Measurements from ENCODE around the gene GLCE.
A peak's percentile ranks its signal among the peaks of the same experiment; 100 is the strongest.
"Not testable (repeated sequence)": the region's sequence is repeated elsewhere in the genome, so short reads cannot be mapped to it uniquely, and the experiment has no call there.

GLCE gene

DNA sequence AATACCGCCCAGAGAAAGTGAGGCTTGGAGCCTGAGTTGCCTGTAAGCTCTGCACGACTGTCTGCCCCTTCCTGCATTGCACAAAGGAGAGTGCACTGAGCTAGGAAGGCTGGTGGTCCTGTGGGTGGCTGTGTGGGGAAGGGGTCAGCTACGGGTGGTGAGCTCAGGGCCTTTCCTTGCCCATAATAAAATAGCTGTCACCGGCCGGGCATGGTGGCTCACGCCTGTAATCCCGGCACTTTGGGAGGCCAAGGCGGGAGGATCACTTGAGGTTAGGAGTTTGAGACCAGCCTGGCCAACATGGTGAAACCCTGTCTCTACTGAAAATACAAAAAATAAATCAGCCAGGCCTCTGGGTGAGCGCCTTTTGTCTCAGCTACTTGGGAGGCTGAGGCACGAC is 131.2 kb downstream of the GLCE start:
- DNase-seq, H3K27ac Mint-ChIP-seq, H3K4me1 Mint-ChIP-seq, H3K36me3 Mint-ChIP-seq, CTCF ChIA-PET, H3K9me3 Mint-ChIP-seq, H3K4me3 Mint-ChIP-seq: not testable (repeated sequence)
- peaks cover 28% of the 10 kb centered on the region for H3K27me3 Mint-ChIP-seq

DNA sequence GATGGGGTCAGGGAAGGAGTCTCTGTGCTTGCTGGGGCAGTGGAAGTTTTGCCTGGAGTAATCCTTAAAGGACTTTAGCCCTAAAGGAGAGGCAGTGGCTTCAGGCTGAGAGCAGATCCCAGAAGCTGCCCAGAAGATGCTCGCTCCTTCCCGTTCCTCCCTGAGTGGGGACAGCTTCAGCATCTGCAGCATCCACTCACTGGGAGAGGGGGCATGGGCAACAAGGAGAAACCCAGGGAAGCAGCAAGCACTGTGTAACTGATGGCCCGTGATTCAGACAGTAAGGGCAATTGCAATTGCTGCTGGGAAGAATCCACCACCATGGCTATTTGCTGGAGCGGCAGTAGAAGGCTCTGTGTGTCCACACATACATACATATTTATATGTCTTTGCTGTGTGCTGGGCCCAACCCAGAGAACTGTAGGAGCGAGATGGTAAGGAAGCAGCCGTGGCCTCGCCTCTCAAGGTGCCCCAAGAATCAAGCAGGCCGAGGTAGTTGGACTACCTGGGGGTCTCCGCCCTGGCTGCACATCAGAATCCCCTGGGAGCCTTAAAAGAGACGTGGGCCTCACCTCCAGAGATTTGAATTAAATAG is 132.5 kb downstream of the GLCE start:
- Mint-ChIP-seq H3K4me3 (no peak overlapping the region), H3K27ac (no peak overlapping the region), H3K27me3 (peaks cover 41% of the 10 kb centered on the region), H3K9me3 (no peaks in the 10 kb centered on the region), H3K4me1 (no peaks in the 10 kb centered on the region), H3K36me3 (no peaks in the 10 kb centered on the region)
- CTCF ChIA-PET = no interaction called here
- DNase-seq = no peak

DNA sequence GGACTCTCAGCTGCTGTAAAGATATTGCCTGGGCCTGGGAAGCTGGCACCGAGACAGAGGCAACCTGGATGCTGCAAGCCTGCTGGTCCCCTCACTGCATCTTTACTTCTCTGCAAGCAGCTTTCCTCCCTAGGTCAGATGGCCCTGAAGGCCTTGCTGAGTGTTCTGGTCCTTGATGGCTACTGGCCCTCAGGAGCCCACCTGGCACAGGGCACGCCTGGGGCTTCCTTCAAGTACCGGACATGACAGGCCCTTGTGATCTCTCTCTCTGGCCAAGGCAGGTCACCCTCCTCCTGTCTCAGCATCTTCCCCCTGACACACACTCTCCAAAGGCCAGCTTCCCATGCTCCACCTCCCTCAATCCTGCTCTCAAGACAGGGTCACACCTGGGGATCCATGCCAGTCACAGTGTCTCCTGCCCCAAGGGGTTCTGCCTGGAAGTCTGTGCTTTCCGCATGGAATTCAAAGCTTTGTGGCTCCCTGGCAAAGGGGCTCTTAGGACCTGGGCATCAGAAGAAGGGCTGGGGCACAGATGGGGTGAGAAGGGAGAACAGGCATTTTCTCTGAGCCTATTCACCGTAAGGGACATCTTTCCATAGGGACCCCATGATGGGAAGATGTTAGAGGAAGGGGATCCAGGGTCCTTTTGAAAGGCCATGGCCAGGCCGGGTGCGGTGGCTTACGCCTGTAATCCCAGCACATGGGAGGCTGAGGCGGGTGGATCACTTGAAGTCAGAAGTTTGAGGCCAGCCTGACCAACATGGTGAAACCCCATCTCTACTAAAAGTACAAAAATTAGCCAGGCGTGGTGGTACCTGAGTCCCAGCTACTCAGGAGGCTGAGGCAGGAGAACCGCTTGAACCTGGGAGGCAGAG is 133.5 kb downstream of the GLCE start:
- H3K36me3 Mint-ChIP-seq = no peaks in the 10 kb centered on the region
- H3K9me3 Mint-ChIP-seq = no peaks in the 10 kb centered on the region
- H3K27me3 Mint-ChIP-seq = peaks cover 47% of the 10 kb centered on the region
- H3K4me3 Mint-ChIP-seq = no peak overlapping the region
- no peaks in the 10 kb centered on the region for H3K4me1 Mint-ChIP-seq
- no peak for DNase-seq
- H3K27ac Mint-ChIP-seq = no peak overlapping the region
- CTCF ChIA-PET = no interaction called here

DNA sequence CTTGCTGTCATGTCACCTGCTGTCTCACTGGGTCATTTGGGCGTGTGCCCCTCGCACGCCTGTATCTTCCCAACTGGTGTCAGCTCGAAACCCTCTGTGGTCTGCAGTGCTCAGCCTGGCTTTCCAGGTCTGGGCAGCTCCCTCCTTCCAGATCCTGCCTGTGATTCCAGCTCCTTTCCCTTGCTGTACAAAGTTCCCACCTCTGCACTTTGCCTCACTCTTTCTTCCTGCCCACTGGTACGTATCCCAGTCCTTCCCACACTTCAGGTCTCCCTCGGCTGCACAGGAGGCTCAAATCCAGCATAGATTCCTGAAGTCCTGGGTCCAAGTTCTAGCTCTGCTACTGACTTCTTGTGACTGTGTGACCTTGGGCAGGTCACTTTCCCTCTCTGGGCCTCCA is 136.2 kb downstream of the GLCE start:
- Mint-ChIP-seq H3K9me3 (no peaks in the 10 kb centered on the region), H3K27ac (no peak overlapping the region), H3K36me3 (no peaks in the 10 kb centered on the region), H3K4me3 (no peak overlapping the region), H3K27me3 (peaks cover 72% of the 10 kb centered on the region), H3K4me1 (no peaks in the 10 kb centered on the region)
- CTCF ChIA-PET = no interaction called here
- DNase-seq = no peak

DNA sequence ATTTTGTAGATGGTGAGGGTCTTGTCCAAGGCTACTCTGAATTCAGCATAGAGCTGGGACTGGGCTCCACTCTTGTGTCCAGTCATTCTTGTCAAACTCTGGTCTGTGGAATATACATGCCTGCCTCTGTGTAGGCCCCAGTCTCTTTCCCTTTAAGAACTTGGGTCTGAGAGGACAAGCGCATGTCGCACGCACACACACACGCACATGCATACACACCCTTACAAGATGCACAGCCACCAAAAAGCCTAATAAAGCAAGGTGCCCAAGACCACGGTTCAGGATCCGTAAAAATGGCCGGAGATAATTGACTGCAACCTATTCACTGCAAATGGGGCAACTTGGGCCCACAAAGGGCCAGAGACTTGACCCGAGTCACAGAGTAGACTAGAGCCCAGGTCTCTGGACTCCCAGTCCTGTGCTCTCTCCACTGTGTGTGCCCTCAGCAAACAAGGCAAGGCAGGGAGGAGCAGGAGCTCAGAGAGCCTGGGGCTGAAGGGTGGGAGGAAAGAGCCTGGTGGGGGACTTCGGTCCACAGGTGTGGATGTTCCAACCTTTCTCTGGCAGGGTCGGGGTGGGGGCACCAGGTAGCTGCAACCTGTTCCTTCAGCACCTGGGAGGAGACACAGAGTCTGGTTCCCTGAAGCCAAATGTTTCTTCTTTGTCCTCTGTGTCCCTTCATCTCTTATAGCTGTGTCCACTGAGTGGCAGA is 137.4 kb downstream of the GLCE start:
- Mint-ChIP-seq H3K9me3 (no peaks in the 10 kb centered on the region), H3K27me3 (peaks cover 84% of the 10 kb centered on the region), H3K4me3 (no peak overlapping the region), H3K27ac (no peak overlapping the region), H3K36me3 (no peaks in the 10 kb centered on the region), H3K4me1 (no peaks in the 10 kb centered on the region)
- DNase-seq = no peak
- CTCF ChIA-PET = no interaction called here

DNA sequence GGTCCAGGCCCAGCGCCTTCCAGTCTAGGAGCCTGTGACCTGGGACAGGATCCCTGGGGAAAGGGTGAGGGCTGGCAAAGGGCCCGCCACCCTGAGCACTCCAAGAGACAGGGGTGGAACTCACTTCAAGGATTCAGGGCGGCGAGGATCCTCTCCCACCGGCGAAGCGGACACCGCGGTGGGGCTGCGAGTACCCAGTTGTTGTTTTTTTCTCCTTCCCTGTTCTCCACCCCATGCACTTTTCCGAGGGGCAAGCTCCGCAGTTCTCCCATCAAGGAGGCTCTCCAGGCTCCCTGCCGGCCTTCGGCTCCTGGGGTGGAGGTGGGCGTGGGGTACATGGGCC is 137.9 kb downstream of the GLCE start:
- Mint-ChIP-seq H3K27me3 (peaks cover 89% of the 10 kb centered on the region), H3K36me3 (no peaks in the 10 kb centered on the region), H3K9me3 (no peaks in the 10 kb centered on the region), H3K4me3 (no peak overlapping the region), H3K27ac (no peak overlapping the region), H3K4me1 (no peaks in the 10 kb centered on the region)
- no peak for DNase-seq
- CTCF ChIA-PET = no interaction called here

DNA sequence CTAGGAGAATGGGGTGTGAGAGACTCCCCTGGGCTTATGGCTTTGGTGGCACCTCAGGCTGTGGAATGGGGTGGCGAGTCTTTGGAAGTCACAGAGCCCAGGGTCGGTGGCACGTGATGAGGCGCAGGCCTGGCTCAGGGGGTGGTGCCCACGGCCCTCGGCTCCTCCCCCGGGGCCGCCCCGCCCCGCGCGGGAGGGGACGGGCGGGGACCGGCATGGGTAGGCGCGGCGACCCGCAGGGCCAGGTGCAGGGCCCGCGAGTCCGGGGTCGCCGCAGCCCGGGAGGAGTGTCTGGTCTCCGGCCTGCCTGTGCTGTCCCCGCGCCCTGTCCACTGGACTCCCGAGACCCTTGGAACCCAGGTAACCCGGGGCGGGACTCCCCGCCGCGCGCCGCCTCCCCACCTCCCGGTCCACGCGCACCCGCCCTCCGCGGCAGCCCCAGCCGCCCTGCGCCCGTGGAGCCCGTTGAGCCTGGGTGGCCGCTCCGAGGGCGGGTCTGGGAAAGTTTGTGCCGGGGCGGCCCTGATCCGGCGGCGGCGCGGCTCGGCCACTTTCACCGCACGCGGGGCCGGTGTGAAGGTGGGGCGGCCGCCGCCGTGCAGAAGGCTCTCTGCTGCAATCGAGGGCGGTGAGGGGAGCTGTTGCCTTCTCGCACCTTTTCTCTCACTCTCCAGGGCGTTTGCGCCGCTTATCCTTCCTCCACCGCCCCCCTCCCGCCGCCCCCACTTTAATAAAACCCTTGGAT is 138.4 kb downstream of the GLCE start, which contains the start of gene PAQR5:
TSS of gene PAQR5 (plus strand) at position 216 of the 745 bp plus-strand sequence. CDS start 61,169 bp downstream, outside the sequence.
- Mint-ChIP-seq H3K36me3 (no peaks in the 10 kb centered on the region), H3K27ac (no peak within 1 kb of the TSS)

DNA sequence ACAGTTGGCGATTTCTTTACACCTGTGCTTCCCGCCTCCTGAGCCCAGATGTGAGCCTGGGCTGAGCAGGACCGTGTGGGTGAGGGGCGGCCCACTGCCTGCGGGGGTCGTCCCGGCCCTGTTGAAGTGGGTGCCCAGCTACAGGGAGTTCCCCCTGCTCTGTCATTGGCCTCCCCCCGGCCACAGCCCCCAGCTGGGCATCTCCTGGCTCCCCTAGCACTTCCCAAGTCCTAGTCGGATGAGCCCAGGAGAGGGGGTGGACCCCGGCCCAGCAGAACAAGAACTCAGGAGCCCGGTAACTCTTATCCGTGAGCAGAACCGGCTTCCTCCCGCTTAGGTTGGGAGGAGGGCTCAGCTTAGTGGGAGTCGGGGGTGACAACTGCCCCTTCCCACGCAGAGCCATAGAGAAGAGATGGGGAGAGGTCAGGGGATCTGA is 139.0 kb downstream of the GLCE start:
- H3K36me3 Mint-ChIP-seq = no peaks in the 10 kb centered on the region
- peaks cover 88% of the 10 kb centered on the region for H3K27me3 Mint-ChIP-seq
- no peak overlapping the region for H3K4me3 Mint-ChIP-seq
- CTCF ChIA-PET = interaction anchor here (1.8 kb wide), 1 partner anchor 240 kb away, joined by 4 read pairs; no protein-coding TSS in a partner anchor
- no peak overlapping the region for H3K27ac Mint-ChIP-seq
- DNase-seq = no peak
- no peaks in the 10 kb centered on the region for H3K9me3 Mint-ChIP-seq
- H3K4me1 Mint-ChIP-seq = no peaks in the 10 kb centered on the region

More for the DNA sequence above, 138.4 kb downstream of the GLCE start, which contains the start of gene PAQR5:
- peak within 1 kb of the TSS; percentile 28 for H3K4me3 Mint-ChIP-seq
- CTCF ChIA-PET = no interaction called here
- no peak for DNase-seq
- H3K27me3 Mint-ChIP-seq = peaks cover 92% of the 10 kb centered on the region
- no peaks in the 10 kb centered on the region for H3K4me1 Mint-ChIP-seq
- H3K9me3 Mint-ChIP-seq = no peaks in the 10 kb centered on the region

DNA sequence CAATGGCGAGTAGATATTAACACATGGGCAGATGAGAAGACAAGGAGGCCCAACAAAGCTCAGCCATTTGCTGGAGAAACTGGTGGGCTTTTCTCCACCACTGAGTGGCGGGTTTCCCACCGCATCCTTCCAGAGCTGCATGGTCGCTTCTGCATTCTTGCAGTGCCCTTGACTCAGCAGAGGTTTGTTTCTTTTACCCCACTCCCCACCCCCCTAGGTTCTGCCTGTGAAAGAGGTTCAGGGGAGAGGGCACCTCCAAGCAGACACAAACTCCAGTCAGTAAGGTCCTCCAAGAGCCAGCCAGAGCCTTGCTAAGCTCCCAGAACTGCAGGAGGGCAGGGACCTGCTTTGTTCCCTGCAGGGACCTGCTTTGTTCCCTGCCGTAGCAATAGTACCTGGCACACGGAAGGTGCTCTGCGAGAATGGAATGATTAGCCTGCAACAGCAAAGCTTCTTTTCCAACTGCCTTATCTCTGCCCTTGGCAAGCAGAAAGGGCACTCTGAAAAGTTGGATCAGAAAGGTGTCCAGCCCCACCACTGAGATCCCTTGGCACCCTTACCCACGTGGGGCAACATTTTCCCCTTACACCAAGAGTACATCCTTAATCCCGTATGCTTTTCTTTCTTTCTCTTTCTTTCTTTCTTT is 139.6 kb downstream of the GLCE start:
- Mint-ChIP-seq H3K27me3 (peaks cover 89% of the 10 kb centered on the region), H3K4me1 (no peaks in the 10 kb centered on the region), H3K9me3 (no peaks in the 10 kb centered on the region), H3K27ac (no peak overlapping the region), H3K36me3 (no peaks in the 10 kb centered on the region), H3K4me3 (no peak overlapping the region)
- CTCF ChIA-PET = interaction anchor here (1.8 kb wide), 1 partner anchor 241 kb away, joined by 4 read pairs; no protein-coding TSS in a partner anchor
- no peak for DNase-seq

DNA sequence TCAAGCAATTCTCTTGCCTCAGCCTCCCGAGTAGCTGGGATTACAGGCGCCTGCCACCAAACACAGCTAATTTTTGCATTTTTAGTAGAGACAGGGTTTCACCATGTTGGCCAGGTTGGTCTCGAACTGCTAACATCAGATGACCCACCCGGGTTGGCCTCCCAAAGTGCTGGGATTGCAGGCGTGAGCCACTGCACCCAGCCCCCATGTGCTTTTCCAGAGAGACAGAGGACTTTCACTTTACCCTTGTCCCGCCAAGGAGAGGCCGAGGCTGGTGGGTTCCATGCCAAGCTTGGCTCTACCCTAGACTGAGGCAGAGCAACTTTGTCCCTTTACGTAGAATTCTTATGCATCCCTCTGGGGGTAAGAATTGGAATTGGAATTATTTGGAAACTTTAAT is 140.7 kb downstream of the GLCE start:
- CTCF ChIA-PET = interaction anchor here (1.8 kb wide), 1 partner anchor 242 kb away, joined by 4 read pairs; no protein-coding TSS in a partner anchor
- H3K27ac Mint-ChIP-seq, H3K4me1 Mint-ChIP-seq, H3K4me3 Mint-ChIP-seq, H3K36me3 Mint-ChIP-seq, H3K9me3 Mint-ChIP-seq, DNase-seq: not testable (repeated sequence)
- peaks cover 88% of the 10 kb centered on the region for H3K27me3 Mint-ChIP-seq

DNA sequence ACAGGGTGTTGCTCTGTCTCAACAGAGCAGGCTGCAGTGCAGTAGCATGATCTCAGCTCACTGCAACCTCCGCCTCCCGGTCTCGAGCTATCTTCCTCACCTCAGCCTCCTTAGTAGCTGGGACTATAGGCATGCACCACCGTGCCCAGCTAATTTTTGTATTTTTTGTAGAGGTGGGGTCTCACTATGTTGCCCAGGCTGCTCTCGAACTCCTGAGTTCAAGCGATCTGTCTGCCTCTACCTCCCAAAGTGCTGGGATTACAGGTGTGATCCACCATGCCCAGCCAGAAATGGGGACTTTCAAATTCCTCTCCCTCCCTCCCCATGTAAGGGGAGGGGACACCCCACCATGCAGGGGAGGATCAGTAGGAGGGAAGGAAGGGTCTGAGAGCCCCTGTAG is 141.7 kb downstream of the GLCE start:
- CTCF ChIA-PET = interaction anchor here (2.6 kb wide), 1 partner anchor 12 kb away, joined by 8 read pairs; no protein-coding TSS in a partner anchor

DNA sequence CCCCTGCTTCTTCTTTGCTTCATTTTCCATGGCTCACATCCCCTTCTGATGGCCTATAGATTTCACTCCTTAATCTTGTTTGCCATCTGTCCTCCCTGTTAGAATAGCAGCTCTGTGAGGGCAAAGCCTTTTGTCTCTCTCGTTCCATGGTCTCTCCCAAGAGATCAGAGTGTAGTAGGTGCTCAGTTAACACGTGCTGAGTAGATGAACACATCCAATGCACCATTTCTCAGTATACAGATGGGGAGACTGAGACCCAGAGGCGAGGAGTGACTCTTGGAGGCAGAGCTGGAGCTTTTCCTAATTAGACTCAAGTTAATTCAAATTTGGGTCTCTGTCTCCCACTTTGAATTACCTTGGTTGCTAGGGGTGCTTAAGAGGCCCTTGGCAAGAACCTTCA is 142.5 kb downstream of the GLCE start:
- Mint-ChIP-seq H3K4me3 (no peak overlapping the region), H3K4me1 (no peaks in the 10 kb centered on the region), H3K27me3 (peaks cover 76% of the 10 kb centered on the region), H3K27ac (no peak overlapping the region), H3K9me3 (no peaks in the 10 kb centered on the region), H3K36me3 (no peaks in the 10 kb centered on the region)
- CTCF ChIA-PET = interaction anchor here (0.7 to 2.6 kb wide), 2 partner anchors 13 to 49 kb away, joined by 3 to 8 read pairs; no protein-coding TSS in a partner anchor
- no peak for DNase-seq

More for the DNA sequence above, 141.7 kb downstream of the GLCE start:
- H3K27ac Mint-ChIP-seq, DNase-seq, H3K4me3 Mint-ChIP-seq, H3K9me3 Mint-ChIP-seq, H3K4me1 Mint-ChIP-seq, H3K36me3 Mint-ChIP-seq: not testable (repeated sequence)
- H3K27me3 Mint-ChIP-seq = peaks cover 78% of the 10 kb centered on the region

DNA sequence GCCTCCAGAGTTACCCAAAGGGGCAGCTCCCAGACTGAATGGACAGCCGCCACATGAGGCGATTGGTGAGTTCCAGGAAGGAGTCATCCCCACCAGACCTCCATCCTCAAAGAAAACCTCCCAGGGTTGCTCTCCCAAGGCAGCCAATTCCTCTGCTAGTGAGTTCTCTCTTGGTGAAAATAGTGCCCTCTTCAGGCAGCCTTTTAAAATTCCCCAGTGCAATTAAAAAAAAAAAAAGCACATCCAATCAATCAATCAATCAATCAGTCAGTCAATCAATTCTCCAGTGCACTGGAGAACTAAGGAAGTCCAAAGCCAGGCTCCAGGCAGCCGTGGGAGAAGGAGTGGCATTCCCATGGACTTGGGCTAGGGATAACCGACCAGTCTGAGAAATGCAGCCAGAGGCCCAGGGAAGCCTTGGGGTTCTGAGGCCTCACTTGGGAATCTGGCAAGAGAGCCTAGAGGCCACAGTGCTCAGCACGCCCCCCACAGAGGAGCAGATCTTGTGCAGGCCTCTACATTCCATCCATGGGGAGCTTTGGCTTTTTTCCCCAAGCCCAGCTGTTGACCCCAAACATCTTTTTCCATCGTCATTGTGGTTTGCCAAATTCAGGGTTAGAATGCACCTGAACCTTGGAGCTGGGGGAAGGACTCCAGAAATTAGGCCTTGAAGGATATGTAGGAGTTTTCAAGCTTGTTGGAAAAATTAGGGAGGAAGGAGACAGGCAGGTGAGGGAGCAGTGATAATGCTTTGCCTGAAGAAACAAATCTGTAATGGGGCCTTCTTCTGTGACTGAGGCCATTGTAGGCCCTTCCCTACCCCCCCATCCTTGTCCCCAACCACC is 143.1 kb downstream of the GLCE start:
- H3K27ac Mint-ChIP-seq = no peak overlapping the region
- no peaks in the 10 kb centered on the region for H3K36me3 Mint-ChIP-seq
- CTCF ChIA-PET = interaction anchor here (0.7 to 2.6 kb wide), 2 partner anchors 14 to 48 kb away, joined by 3 to 8 read pairs; no protein-coding TSS in a partner anchor
- H3K9me3 Mint-ChIP-seq = no peaks in the 10 kb centered on the region
- no peak overlapping the region for H3K4me3 Mint-ChIP-seq
- peaks cover 72% of the 10 kb centered on the region for H3K27me3 Mint-ChIP-seq
- H3K4me1 Mint-ChIP-seq = no peaks in the 10 kb centered on the region
- no peak for DNase-seq
